ENCODE measurements around the gene VWA8.

DNA sequence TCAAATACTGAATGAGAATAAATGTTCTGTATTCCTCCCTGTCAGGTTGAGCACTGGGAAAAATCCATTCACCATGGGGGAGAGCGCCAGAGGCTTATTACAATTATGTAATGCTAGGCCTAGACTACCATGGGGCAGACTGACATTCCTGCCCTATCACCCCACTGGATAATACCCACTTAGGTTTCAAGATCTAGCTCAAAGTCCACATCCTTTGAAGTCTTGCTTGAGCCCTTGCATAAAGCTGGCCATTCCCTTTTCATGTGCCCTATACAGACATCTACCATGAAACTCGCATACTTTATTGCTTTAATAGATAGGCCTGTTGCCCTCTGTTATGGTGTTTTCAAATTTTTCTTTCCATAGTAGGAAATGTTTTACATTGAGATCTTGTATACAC, 354.3 kb downstream of the VWA8 start:
- TF ChIP-seq POLR2AphosphoS5 (IDR thresholded peaks at IDR 0.05; ENCODE audit: low read depth, low read length) (no peak), TAF1 (IDR thresholded peaks at IDR 0.05; ENCODE audit: borderline replicate concordance, insufficient read depth, low read length) (no peak)
